H1 (cell line): ENCODE data around the gene ROR1. TPM values are rescaled to one million over a fixed set of nuclear protein-coding genes. Genes with fewer than 3 reads are reported as not detected.

Experiments used
- CREB1 ChIP-seq: IDR thresholded peaks from 2 replicates; pipeline ENCODE4 v1.6.1; 2012; ENCODE audit warnings: inconsistent platforms
- HDAC2 ChIP-seq, 2 experiments: fragments of 300-600 bp in 1 of 2; sonication (generic) in 1 of 2; IDR thresholded peaks; 2 replicates each; pipeline ENCODE4 v1.6.1; 2011 to 2012; ENCODE audit warnings: low read depth in 2 of 2, low read length in 2 of 2, mild to moderate bottlenecking in 2 of 2, moderate library complexity in 2 of 2, borderline replicate concordance in 1 of 2, inconsistent platforms in 1 of 2
- SP2 ChIP-seq: IDR thresholded peaks from 2 replicates; pipeline ENCODE4 v1.6.1; 2012; ENCODE audit warnings: mild to moderate bottlenecking, low read length, inconsistent platforms
- polyA plus RNA-seq, 7 experiments: library from polyadenylated mRNA; depleted of rRNA in 3 of 7; stranded (reverse) in 5 of 7; unstranded in 2 of 7; fragments of >200 nt in 5 of 7; fragments of 200-250 nt in 2 of 7; gene quantifications; 1 replicate in 5 of 7; 2 replicates in 1 of 7; 4 replicates in 1 of 7; pipeline versions ENCODE4 v1.2.1 to v1.2.3, GENCODE V29; 2011 to 2013; ENCODE audit warnings: missing spikeins in 2 of 7, mixed read lengths in 2 of 7
- total RNA-seq: library from RNA; stranded (reverse); fragmentation: NEBNext Ultra II Directional; extraction: Animal tissue kit (Norgen Biotek cat#: 25700); gene quantifications from 2 replicates; pipeline ENCODE4 v1.2.1, GENCODE V29; 2021
- TF ChIP-seq, protein P1 (sequence below): IDR thresholded peaks from 2 replicates; pipeline ENCODE4 v1.6.1; 2012; ENCODE audit warnings: inconsistent platforms

Gene ROR1
- total and polyA plus RNA-seq, 2 of the 8 experiments (the other 6 are each of a cell fraction or from before 2014, with no cell fraction given) = 33.6 to 73.6 TPM

DNA sequence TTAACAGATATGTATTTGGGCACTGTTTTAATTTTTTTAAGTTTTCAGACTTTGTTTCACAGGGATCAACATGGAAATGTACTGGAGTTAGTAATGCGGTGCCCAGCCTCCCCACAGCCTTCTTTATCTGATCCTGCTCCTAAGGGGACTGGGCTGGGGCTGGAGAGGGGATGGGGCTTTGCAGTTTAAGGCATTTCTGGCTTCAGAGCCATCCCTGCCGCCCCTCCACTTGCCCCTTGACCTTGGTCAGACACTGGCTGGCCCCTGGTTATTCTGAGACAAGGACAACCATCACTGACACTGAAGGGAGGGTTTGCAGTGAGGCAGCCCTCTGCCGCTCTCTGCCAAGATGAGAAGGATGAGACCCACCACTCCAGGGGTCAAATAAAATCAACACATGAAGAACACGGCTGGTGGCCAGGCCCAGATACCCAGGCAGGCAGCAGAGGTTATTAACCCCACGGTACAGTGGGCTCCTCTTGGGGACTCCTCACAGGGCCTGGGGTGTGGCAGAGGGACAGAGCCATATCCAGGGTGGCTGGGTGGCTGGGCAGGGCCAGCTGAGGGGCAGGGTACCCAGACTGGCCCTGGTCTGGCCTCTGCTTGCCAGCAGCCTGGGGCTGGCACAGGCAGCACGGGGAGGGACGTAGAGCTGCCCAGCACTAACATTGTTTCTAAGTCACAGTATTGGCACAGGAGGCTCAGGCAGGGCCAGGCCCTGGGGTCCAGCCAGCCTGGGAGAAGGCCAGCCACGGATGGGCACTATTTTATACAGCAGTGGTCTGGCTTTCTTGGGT is 422.5 kb downstream of the ROR1 start (continued):
- TF ChIP-seq, protein P1, sequence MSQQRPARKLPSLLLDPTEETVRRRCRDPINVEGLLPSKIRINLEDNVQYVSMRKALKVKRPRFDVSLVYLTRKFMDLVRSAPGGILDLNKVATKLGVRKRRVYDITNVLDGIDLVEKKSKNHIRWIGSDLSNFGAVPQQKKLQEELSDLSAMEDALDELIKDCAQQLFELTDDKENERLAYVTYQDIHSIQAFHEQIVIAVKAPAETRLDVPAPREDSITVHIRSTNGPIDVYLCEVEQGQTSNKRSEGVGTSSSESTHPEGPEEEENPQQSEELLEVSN = no peak
- TF ChIP-seq CREB1 = no peak
- TF ChIP-seq SP2 = no peak
- TF ChIP-seq HDAC2 (IDR thresholded peaks at IDR 0.05; ENCODE audit: borderline replicate concordance in 1 of 2, low read depth in 2 of 2, low read length in 2 of 2) = no peak
- TF ChIP-seq, all 59 proteins: peak for 0
